Ovary (tissue), 9 donors: ENCODE data around the gene ETFA. TPM values are rescaled to one million over a fixed set of nuclear protein-coding genes. Genes with fewer than 3 reads are reported as not detected.
A peak's percentile ranks its signal among the peaks of the same experiment; 100 is the strongest.

Source experiments
- DNase-seq, 5 donors: peaks; one replicate each; pipeline ENCODE4 v3.0.0-alpha.2; 2019 to 2020
- H3K27ac ChIP-seq, 2 donors: fragments of 200-600 bp; one replicate each; pipeline versions ENCODE4 v1.5.1 to v1.8.0; 2019 to 2022
- H3K27me3 ChIP-seq: fragments of 200-600 bp; one replicate; pipeline ENCODE4 v1.8.0; 2022
- H3K36me3 ChIP-seq: fragments of 200-600 bp; sonication (generic); one replicate; pipeline ENCODE4 v1.5.1; 2019
- H3K4me1 ChIP-seq: one replicate; pipeline ENCODE4 v1.8.1; 2013; ENCODE audit warnings: mild to moderate bottlenecking, moderate library complexity; ENCODE audit not compliant: insufficient read depth
- H3K4me3 ChIP-seq: fragments of 200-600 bp; sonication (generic); one replicate; pipeline ENCODE4 v1.5.1; 2017
- H3K9me3 ChIP-seq, 2 donors: fragments of 200-600 bp in 1 of 2; sonication (generic) in 1 of 2; one replicate each; pipeline versions ENCODE4 v1.5.1 to v1.8.1; 2013 to 2019; ENCODE audit warnings: mild to moderate bottlenecking in 1 of 2, moderate library complexity in 1 of 2
- CTCF ChIP-seq, 3 donors: fragments of 450-650 bp in 2 of 3; fragments of 200-600 bp in 1 of 3; IDR thresholded peaks; one replicate each; pipeline versions ENCODE4 v1.5.1 to v1.8.0; 2016 to 2022; ENCODE audit warnings: antibody characterized with exemption in 3 of 3, mild to moderate bottlenecking in 1 of 3
- EP300 ChIP-seq: sonication (generic); formaldehyde crosslinking; IDR thresholded peaks from one replicate; pipeline ENCODE4 v1.6.1; 2017; ENCODE audit warnings: antibody characterized with exemption
- POLR2A ChIP-seq: fragments of 450-650 bp; IDR thresholded peaks from one replicate; pipeline ENCODE4 v1.6.1; 2017; ENCODE audit warnings: antibody characterized with exemption, mild to moderate bottlenecking, moderate library complexity
- WGBS, 3 donors: extraction: QIAGEN DNeasy Blood & Tissue Kit in 1 of 3; methylation state at CpG; one replicate each; pipeline versions ENCODE4 v1.1.5 to v1.1.7; 2013 to 2017; 5-methylcytosine and 5-hydroxymethylcytosine counted together
- intact Hi-C, 4 donors: fragments of 100-400 bp; cut with DNase I; formaldehyde crosslinking; loops; one replicate each; pipeline versions ENCODE4 v1.11.0 to v1.15.1; 2022 to 2023
- polyA plus RNA-seq, 2 donors: library from polyadenylated mRNA; stranded (reverse); fragments of 200-250 nt in 1 of 2; fragments of 350-450 nt in 1 of 2; fragmentation: Illumina TruSeq in 1 of 2; extraction: RNeasy Lipid Tissue Mini Kit (QIAGEN cat#74804) in 1 of 2; gene quantifications; one replicate each; pipeline ENCODE4 v1.2.3, GENCODE V29; 2013 to 2014
- total RNA-seq, 7 donors: library from RNA; depleted of rRNA in 2 of 7; stranded (reverse); fragments of >200 nt in 2 of 7; fragmentation: NEBNext Ultra II Directional in 3 of 7; extraction: Animal tissue kit (Norgen Biotek cat#: 25700) in 3 of 7; gene quantifications; one replicate each; pipeline versions ENCODE4 v1.1.0 to v1.2.4, GENCODE V29; 2016 to 2023
- donor health status: DM: no; HTN: no; CAD: no; lungs with moderate emphysema.
- donor health status: DM: no; HTN: no; CAD: no.
- donor health status: Bipolar disorder and iron deficiency.
- donor health status: DM: yes; HTN: yes; CAD: no.
- donor health status: DM: no; HTN: no; CAD: no.
- donor health status: DM: yes; HTN: yes; CAD: no.

The ETFA gene
- total and polyA plus RNA-seq, 9 donors, result 45.8 to 97.4 (median 71.7) TPM

GRCh38 chr15:76332796-76333195, 21.5 kb upstream of the ETFA start:
- intact Hi-C loops, result no loop called here
- Histone ChIP-seq H3K4me3 (no peak overlapping the region), H3K27me3 (peaks cover 7% of the 10 kb centered on the region), H3K9me3 (no peaks in the 10 kb centered on the region), H3K36me3 (no peaks in the 10 kb centered on the region), H3K4me1 (peaks cover 5% of the 10 kb centered on the region), H3K27ac (no peak overlapping the region)
- WGBS, 3 donors, result 92 to 100% (median 93%) methylated on average over 1 of the region's 1 CpG
- TF ChIP-seq CTCF (IDR thresholded peaks at IDR 0.05) (no peak), EP300 (no peak), POLR2A (no peak)
- no peak for DNase-seq

GRCh38 chr15:76330080-76330680, 18.9 kb upstream of the ETFA start:
- H3K27me3 ChIP-seq, result no peaks in the 10 kb centered on the region
- H3K27ac ChIP-seq, result no peak overlapping the region
- intact Hi-C loops, result no loop called here
- no peaks in the 10 kb centered on the region for H3K9me3 ChIP-seq
- no peaks in the 10 kb centered on the region for H3K36me3 ChIP-seq
- no peak overlapping the region for H3K4me3 ChIP-seq
- H3K4me1 ChIP-seq, result no peaks in the 10 kb centered on the region
- WGBS, 3 donors, result 62 to 65% (median 63%) methylated on average over 7 of the region's 7 CpGs
- TF ChIP-seq POLR2A, result no peak
- TF ChIP-seq EP300, result no peak
- peak in 1 of 3 donors; percentile 23 for TF ChIP-seq CTCF (IDR thresholded peaks at IDR 0.05)
- peak in 2 of 5 donors; percentile 39 to 59 for DNase-seq

- intact Hi-C loops, result no loop called here
- H3K4me1 ChIP-seq, result no peaks in the 10 kb centered on the region
- H3K4me3 ChIP-seq, result no peak overlapping the region
- no peaks in the 10 kb centered on the region for H3K9me3 ChIP-seq
- no peaks in the 10 kb centered on the region for H3K27me3 ChIP-seq
- no peak for TF ChIP-seq CTCF (IDR thresholded peaks at IDR 0.05)
- TF ChIP-seq POLR2A, result no peak
- TF ChIP-seq EP300, result no peak
- DNase-seq, result no peak
- no peak overlapping the region for H3K27ac ChIP-seq
- H3K36me3 ChIP-seq, result no peaks in the 10 kb centered on the region
- WGBS, 3 donors, result 76 to 87% (median 84%) methylated on average over 4 of the region's 4 CpGs
Observed at GRCh38 chr15:76328958-76329357, 17.7 kb upstream of the ETFA start.

DNA sequence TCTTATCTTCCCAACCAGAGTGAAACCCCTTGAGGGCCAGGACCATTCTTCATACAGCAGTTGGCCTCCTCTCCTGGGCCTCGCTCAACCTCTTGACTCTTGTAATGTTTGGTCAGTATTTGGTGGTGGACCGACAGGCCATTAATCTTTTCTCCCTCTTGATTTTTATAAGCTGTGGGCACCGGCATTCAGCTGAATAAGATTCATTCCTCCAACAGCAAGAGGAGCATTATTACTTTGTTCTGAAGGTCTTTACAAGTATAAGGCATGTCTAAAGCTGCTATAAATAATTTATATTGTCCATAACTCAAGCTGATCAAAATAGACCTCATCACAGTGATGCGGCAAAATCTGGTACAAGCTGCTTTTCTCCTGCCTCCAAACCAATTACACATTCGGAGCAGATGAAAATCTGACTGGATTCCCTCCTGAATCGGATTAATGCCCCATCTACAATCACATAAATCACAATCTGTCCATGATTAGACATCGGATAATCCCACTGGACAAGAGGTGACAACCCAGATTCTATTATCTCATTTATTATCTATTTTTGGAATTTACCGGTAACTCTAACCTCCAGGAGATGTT, 16.9 kb upstream of the ETFA start:
- Histone ChIP-seq H3K36me3 (no peaks in the 10 kb centered on the region), H3K9me3 (no peaks in the 10 kb centered on the region), H3K27me3 (no peaks in the 10 kb centered on the region), H3K27ac (no peak overlapping the region), H3K4me1 (no peaks in the 10 kb centered on the region), H3K4me3 (no peak overlapping the region)
- TF ChIP-seq POLR2A (no peak), EP300 (no peak), CTCF (IDR thresholded peaks at IDR 0.05) (no peak)
- WGBS, 3 donors, result 85 to 86% (median 85%) methylated on average over 8 of the region's 8 CpGs
- intact Hi-C loops, result no loop called here
- DNase-seq, result no peak
